ENCODE measurements around the gene ST6GAL1. TPM values are rescaled to one million over a fixed set of nuclear protein-coding genes. Genes with fewer than 3 reads are reported as not detected.
"Not testable (repeated sequence)": the region's sequence is repeated elsewhere in the genome, so short reads cannot be mapped to it uniquely, and the experiment has no call there.

The ST6GAL1 gene
- total RNA-seq, 1 experiment from 2014 or later: 25.6 TPM

DNA sequence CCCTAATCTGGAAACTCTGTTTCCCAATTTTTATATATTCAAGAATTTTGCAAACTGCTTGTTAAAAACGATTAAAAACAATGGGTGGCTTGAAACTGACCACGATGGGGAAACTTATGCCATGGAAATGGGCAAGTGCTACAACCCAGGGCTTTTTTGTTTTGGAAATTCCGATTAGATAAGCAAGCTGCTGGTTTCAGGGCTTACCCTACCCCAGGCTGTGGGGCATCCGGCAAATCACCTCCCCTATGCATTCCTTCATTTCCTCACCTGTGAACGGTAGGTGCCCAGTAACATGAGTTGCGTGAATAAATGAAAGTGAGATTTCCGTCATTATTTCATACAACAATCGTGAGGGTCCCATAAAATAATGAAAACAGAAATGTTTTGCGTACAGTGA, 34.3 kb downstream of the ST6GAL1 start:
- DNase-seq: no peak
- ChIA-PET POLR2A (ENCODE audit: unreplicated experiment) (no interaction called here), CTCF (no interaction called here)
- H3K9me2 ChIP-seq (ENCODE audit: insufficient read depth): no peaks in the 10 kb centered on the region
- no peaks in the 10 kb centered on the region for H3K79me2 ChIP-seq (ENCODE audit: low read depth)
- H3K4me3 ChIP-seq: no peak overlapping the region
- intact Hi-C loops (cut with micrococcal nuclease; ENCODE audit: unreplicated experiment): no loop called here
- no peaks in the 10 kb centered on the region for H3K9me3 ChIP-seq (ENCODE audit: insufficient read depth, low read depth)
- H3K4me1 ChIP-seq (replicated peaks; ENCODE audit: insufficient read depth): no peaks in the 10 kb centered on the region
- no peak for TF ChIP-seq EZH2 (IDR thresholded peaks at IDR 0.05; ENCODE audit: low read depth)
- TF ChIP-seq, protein P1, sequence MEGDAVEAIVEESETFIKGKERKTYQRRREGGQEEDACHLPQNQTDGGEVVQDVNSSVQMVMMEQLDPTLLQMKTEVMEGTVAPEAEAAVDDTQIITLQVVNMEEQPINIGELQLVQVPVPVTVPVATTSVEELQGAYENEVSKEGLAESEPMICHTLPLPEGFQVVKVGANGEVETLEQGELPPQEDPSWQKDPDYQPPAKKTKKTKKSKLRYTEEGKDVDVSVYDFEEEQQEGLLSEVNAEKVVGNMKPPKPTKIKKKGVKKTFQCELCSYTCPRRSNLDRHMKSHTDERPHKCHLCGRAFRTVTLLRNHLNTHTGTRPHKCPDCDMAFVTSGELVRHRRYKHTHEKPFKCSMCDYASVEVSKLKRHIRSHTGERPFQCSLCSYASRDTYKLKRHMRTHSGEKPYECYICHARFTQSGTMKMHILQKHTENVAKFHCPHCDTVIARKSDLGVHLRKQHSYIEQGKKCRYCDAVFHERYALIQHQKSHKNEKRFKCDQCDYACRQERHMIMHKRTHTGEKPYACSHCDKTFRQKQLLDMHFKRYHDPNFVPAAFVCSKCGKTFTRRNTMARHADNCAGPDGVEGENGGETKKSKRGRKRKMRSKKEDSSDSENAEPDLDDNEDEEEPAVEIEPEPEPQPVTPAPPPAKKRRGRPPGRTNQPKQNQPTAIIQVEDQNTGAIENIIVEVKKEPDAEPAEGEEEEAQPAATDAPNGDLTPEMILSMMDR (conservative IDR thresholded peaks at IDR 0.05): no peak
- no peak overlapping the region for H3K4me2 ChIP-seq
- no peak overlapping the region for H2AFZ ChIP-seq
- no peaks in the 10 kb centered on the region for H4K20me1 ChIP-seq (ENCODE audit: insufficient read depth)
- H3K27me3 ChIP-seq (ENCODE audit: insufficient read depth, low read depth): no peaks in the 10 kb centered on the region
- H3K36me3 ChIP-seq (ENCODE audit: low read depth): 0 out of 2 replicates have a peak, but pooled peaks cover 2% of the 10 kb centered on the region
- H3F3A ChIP-seq (ENCODE audit: insufficient read depth, low read depth): no peaks in the 10 kb centered on the region
- no peak overlapping the region for H3K27ac ChIP-seq
- BruUV-seq (replicated peaks): no TSS peak

DNA sequence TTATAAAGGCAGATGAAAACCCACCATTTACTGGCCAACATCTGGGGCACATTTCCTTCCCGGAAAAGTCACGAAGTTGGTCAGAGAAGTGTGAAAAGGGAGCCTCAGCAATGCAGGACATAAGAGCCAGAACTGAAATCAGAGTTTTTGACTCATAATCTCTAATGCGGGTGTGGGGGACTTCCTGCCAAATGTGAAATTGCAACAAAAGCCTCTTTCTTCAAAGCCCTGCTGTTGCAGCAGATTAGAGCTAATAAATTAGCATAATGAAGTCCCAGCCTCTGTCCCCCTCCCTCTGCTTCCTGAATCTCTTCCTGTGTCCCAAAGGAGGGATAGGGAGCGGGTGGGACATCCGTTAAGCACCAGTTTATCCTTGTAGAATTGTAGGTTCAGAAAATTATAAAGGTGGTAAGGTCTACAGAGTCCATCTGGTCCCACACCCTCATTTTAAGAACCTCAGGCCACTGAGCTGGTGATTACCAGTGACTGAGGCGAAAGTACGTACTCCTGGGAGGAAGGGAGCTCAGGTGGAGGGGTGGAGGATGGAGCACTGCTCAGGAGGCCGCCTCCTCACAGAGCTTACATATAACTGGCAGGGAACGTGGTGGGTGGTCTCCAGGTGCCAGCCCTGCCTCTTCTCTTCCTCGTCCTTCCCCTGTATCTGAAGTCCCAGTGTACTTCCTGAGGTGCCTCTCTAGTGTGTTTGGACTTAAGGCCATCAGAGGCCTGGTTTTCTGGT, 35.0 kb downstream of the ST6GAL1 start:
- Histone ChIP-seq H3K27ac (no peak overlapping the region), H2AFZ (no peak overlapping the region), H3K4me1 (replicated peaks; ENCODE audit: insufficient read depth) (no peaks in the 10 kb centered on the region), H3K9me3 (ENCODE audit: insufficient read depth, low read depth) (no peaks in the 10 kb centered on the region), H4K20me1 (ENCODE audit: insufficient read depth) (no peaks in the 10 kb centered on the region), H3K4me3 (no peak overlapping the region), H3K9me2 (ENCODE audit: insufficient read depth) (no peaks in the 10 kb centered on the region), H3K79me2 (ENCODE audit: low read depth) (no peaks in the 10 kb centered on the region), H3K4me2 (no peak overlapping the region), H3K27me3 (ENCODE audit: insufficient read depth, low read depth) (no peaks in the 10 kb centered on the region), H3K36me3 (ENCODE audit: low read depth) (0 out of 2 replicates have a peak, but pooled peaks cover 2% of the 10 kb centered on the region), H3F3A (ENCODE audit: insufficient read depth, low read depth) (no peaks in the 10 kb centered on the region)
- no peak for DNase-seq
- ChIA-PET POLR2A (ENCODE audit: unreplicated experiment) (no interaction called here), CTCF (no interaction called here)
- intact Hi-C loops (cut with micrococcal nuclease; ENCODE audit: unreplicated experiment): no loop called here
- BruUV-seq (replicated peaks): no TSS peak
- TF ChIP-seq EZH2 (IDR thresholded peaks at IDR 0.05; ENCODE audit: low read depth): no peak
- TF ChIP-seq, protein P1 (conservative IDR thresholded peaks at IDR 0.05): no peak

DNA sequence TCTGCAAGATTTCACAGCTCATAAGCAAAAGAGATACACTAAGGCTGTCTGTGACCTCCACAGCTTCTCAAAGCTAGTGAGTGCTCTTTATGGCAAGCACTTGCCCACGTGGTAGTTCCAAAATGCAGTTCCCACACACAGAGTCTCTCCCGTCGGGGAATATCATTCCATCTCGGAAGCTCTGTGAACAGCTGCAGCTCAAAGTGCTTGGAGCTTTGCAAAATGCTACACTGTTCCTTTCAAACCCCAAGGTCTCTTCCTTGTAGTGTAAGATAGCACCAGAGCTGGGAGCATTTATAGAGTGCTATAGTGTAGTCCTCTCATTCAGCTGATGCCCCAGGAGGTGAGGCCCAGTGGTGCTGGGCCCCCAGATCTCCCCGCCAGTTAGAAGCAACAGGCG, 36.1 kb downstream of the ST6GAL1 start:
- intact Hi-C loops (cut with micrococcal nuclease; ENCODE audit: unreplicated experiment): no loop called here
- H3K27me3 ChIP-seq (ENCODE audit: insufficient read depth, low read depth): no peaks in the 10 kb centered on the region
- ChIA-PET CTCF (no interaction called here), POLR2A (ENCODE audit: unreplicated experiment) (interaction anchor here (0.6 kb wide), 1 partner anchor 66 kb away, joined by 4 read pairs; no protein-coding TSS in a partner anchor)
- BruUV-seq (replicated peaks): no TSS peak
- no peak overlapping the region for H3K4me2 ChIP-seq
- no peak for DNase-seq
- no peak overlapping the region for H3K4me3 ChIP-seq
- no peaks in the 10 kb centered on the region for H3K9me3 ChIP-seq (ENCODE audit: insufficient read depth, low read depth)
- no peaks in the 10 kb centered on the region for H3K79me2 ChIP-seq (ENCODE audit: low read depth)
- no peaks in the 10 kb centered on the region for H3F3A ChIP-seq (ENCODE audit: insufficient read depth, low read depth)
- no peak overlapping the region for H2AFZ ChIP-seq
- 0 out of 2 replicates have a peak, but pooled peaks cover 2% of the 10 kb centered on the region for H3K36me3 ChIP-seq (ENCODE audit: low read depth)
- no peaks in the 10 kb centered on the region for H3K4me1 ChIP-seq (replicated peaks; ENCODE audit: insufficient read depth)
- TF ChIP-seq EZH2 (IDR thresholded peaks at IDR 0.05; ENCODE audit: low read depth): no peak
- TF ChIP-seq, protein P1 (conservative IDR thresholded peaks at IDR 0.05): no peak
- H3K27ac ChIP-seq: no peak overlapping the region
- no peaks in the 10 kb centered on the region for H3K9me2 ChIP-seq (ENCODE audit: insufficient read depth)
- no peaks in the 10 kb centered on the region for H4K20me1 ChIP-seq (ENCODE audit: insufficient read depth)

DNA sequence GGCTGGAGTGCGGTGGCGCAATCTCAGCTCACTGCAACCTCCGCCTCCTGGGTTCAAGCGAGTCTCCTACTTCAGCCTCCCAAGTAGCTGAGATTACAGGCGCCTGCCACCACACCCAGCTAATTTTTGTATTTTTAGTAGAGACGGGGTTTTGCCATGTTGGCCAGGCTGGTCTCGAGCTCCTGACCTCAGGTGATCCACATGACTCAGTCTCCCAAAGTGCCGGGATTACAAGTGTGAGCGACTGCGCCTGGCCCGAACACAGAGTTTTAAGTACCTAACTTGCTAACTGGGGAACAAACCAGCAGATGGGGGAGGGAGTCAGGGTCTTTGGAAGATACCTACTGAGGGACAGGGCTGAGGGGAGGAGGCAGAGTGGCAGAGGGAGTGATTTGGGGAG, 36.9 kb downstream of the ST6GAL1 start:
- H3K27ac ChIP-seq; intact Hi-C loops (cut with micrococcal nuclease; ENCODE audit: unreplicated experiment); H3F3A ChIP-seq (ENCODE audit: insufficient read depth, low read depth); POLR2A ChIA-PET (ENCODE audit: unreplicated experiment); H3K4me2 ChIP-seq; DNase-seq; H3K4me1 ChIP-seq (replicated peaks; ENCODE audit: insufficient read depth); CTCF ChIA-PET; H3K36me3 ChIP-seq (ENCODE audit: low read depth); H3K9me3 ChIP-seq (ENCODE audit: insufficient read depth, low read depth); H3K79me2 ChIP-seq (ENCODE audit: low read depth); H3K9me2 ChIP-seq (ENCODE audit: insufficient read depth); H4K20me1 ChIP-seq (ENCODE audit: insufficient read depth); H3K4me3 ChIP-seq; BruUV-seq (replicated peaks); H3K27me3 ChIP-seq (ENCODE audit: insufficient read depth, low read depth); H2AFZ ChIP-seq: not testable (repeated sequence)

Measured in PC-9 (cell line).